BJ (cell line): ENCODE data around the gene FAM13B. TPM values are rescaled to one million over a fixed set of nuclear protein-coding genes. Genes with fewer than 3 reads are reported as not detected.
"Not testable (repeated sequence)": the region's sequence is repeated elsewhere in the genome, so short reads cannot be mapped to it uniquely, and the experiment has no call there.

Experiments
- CTCF ChIA-PET: fragments of 350-600 bp; formaldehyde crosslinking; extraction: SDS; loops from one replicate; lab custom pipeline; 2021; ENCODE audit warnings: antibody characterized with exemption, inconsistent platforms; lab: Yijun Ruan, JAX
- POLR2A ChIA-PET: fragments of 300-600 bp; sonication (Branson Sonifier 250); formaldehyde crosslinking; extraction: SDS; loops from one replicate; lab custom pipeline; 2021; ENCODE audit warnings: antibody characterized with exemption; lab: Charles Lee
- DNase-seq: peaks from one replicate; pipeline ENCODE4 v3.0.0-alpha.2; 2011; ENCODE audit warnings: low read depth
- H3K27me3 ChIP-seq: 2 replicates; pipeline ENCODE4 v1.6.0; 2011; ENCODE audit warnings: low read length; ENCODE audit not compliant: control insufficient read depth, insufficient read depth
- H3K36me3 ChIP-seq: 2 replicates; pipeline ENCODE4 v1.5.1; 2011; ENCODE audit warnings: low read length; ENCODE audit not compliant: control insufficient read depth, insufficient read depth
- H3K4me3 ChIP-seq: 2 replicates; pipeline ENCODE4 v1.5.1; 2011; ENCODE audit warnings: low read depth, mild to moderate bottlenecking, control low read depth, low read length
- polyA plus RNA-seq: library from polyadenylated mRNA; depleted of rRNA; stranded (reverse); fragments of >200 nt; gene quantifications from 2 replicates; pipeline ENCODE4 v1.2.3, GENCODE V29; 2011
- TF ChIP-seq, protein P1 (sequence below): IDR thresholded peaks from 2 replicates; pipeline ENCODE4 v1.5.1; 2011; ENCODE audit warnings: low read depth, mild to moderate bottlenecking, control low read depth, inconsistent platforms, low read length, moderate library complexity; ENCODE audit not compliant: insufficient read depth

Gene FAM13B
- polyA plus RNA-seq, 1 experiment: 12.6 TPM

- H3K36me3 ChIP-seq: peaks cover 6% of the 10 kb centered on the region
- DNase-seq: no peak
- TF ChIP-seq, protein P1, sequence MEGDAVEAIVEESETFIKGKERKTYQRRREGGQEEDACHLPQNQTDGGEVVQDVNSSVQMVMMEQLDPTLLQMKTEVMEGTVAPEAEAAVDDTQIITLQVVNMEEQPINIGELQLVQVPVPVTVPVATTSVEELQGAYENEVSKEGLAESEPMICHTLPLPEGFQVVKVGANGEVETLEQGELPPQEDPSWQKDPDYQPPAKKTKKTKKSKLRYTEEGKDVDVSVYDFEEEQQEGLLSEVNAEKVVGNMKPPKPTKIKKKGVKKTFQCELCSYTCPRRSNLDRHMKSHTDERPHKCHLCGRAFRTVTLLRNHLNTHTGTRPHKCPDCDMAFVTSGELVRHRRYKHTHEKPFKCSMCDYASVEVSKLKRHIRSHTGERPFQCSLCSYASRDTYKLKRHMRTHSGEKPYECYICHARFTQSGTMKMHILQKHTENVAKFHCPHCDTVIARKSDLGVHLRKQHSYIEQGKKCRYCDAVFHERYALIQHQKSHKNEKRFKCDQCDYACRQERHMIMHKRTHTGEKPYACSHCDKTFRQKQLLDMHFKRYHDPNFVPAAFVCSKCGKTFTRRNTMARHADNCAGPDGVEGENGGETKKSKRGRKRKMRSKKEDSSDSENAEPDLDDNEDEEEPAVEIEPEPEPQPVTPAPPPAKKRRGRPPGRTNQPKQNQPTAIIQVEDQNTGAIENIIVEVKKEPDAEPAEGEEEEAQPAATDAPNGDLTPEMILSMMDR: no peak
- ChIA-PET CTCF (no interaction called here), POLR2A (no interaction called here)
- H3K4me3 ChIP-seq: no peak overlapping the region
- no peaks in the 10 kb centered on the region for H3K27me3 ChIP-seq
These were observed 87.1 kb downstream of the FAM13B start for GRCh38 chr5:137945825-137946224.

DNA sequence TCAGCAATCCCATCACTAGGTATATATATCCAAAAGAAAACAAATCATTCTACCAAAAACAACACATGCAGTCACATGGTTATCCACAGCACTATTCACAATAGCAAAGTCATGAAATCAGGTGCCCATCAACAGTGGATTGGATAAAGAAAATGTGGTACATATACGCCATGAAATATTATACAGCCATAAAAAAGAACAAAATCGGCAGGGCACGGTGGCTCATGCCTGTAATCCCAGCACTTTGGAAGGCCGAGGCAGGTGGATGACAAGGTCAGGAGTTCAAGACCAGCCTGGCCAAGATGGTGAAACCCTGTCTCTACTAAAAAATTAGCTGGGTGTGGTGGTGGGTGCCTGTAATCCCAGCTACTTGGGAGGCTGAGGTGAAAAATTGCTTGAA is 88.6 kb downstream of the FAM13B start:
- DNase-seq, H3K27me3 ChIP-seq, H3K36me3 ChIP-seq, POLR2A ChIA-PET, H3K4me3 ChIP-seq: not testable (repeated sequence)
- CTCF ChIA-PET: interaction anchor here (1.1 kb wide), 1 partner anchor 9 kb away, joined by 3 read pairs; no protein-coding TSS in a partner anchor

DNA sequence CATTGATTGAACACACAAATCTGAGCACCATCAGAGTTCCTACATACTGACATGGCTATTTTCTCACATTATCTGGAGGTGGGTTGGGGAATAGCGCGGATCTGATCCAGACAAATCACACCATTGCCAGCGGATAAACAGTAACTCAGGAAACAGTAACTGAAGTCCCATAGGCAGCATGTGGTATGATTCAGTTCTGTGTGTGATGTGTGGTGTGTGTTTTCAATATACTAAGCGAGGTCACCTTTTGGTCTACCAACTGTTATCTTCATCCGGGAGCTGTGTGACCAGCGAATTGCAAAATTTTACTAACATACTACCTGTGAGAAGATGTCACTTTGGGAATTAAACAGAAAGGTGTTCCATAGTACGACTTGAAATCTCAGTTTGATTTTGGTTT is 93.5 kb downstream of the FAM13B start:
- CTCF ChIA-PET: no interaction called here
- no peak for DNase-seq
- TF ChIP-seq, protein P1: no peak
- H3K36me3 ChIP-seq: peaks cover 8% of the 10 kb centered on the region
- POLR2A ChIA-PET: no interaction called here
- no peaks in the 10 kb centered on the region for H3K27me3 ChIP-seq
- H3K4me3 ChIP-seq: no peak overlapping the region

GRCh38 chr5:137938751-137939143 is 94.1 kb downstream of the FAM13B start:
- POLR2A ChIA-PET: no interaction called here
- DNase-seq: no peak
- Histone ChIP-seq H3K36me3 (peaks cover 8% of the 10 kb centered on the region), H3K4me3 (no peak overlapping the region), H3K27me3 (no peaks in the 10 kb centered on the region)
- CTCF ChIA-PET: no interaction called here
- TF ChIP-seq, protein P1: no peak

GRCh38 chr5:137937994-137938750 is 94.7 kb downstream of the FAM13B start:
- TF ChIP-seq, protein P1: no peak
- ChIA-PET CTCF (no interaction called here), POLR2A (no interaction called here)
- H3K4me3 ChIP-seq: no peak overlapping the region
- no peak for DNase-seq
- H3K36me3 ChIP-seq: peaks cover 8% of the 10 kb centered on the region
- H3K27me3 ChIP-seq: no peaks in the 10 kb centered on the region
